Measurements from ENCODE around the gene FBXL13.

DNA sequence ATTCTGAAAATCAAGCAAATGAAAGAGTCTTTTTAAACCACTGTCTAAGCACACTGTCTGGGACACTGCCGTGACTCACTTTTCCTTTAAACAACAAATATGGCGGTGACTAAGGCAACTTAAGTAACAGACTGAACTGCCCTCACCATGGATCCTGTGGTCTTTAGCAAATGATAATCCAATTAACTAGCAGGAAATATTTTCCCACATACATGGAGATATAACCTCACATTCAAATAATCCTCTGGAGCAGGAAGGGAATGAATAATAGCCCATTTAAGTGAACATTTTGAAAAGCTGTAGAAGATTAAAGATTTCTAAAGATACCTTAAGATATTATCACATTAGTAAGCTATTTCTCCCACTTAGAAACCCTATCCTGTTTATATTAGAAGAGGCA is 202.1 kb downstream of the FBXL13 start:
- TF ChIP-seq, protein P1, sequence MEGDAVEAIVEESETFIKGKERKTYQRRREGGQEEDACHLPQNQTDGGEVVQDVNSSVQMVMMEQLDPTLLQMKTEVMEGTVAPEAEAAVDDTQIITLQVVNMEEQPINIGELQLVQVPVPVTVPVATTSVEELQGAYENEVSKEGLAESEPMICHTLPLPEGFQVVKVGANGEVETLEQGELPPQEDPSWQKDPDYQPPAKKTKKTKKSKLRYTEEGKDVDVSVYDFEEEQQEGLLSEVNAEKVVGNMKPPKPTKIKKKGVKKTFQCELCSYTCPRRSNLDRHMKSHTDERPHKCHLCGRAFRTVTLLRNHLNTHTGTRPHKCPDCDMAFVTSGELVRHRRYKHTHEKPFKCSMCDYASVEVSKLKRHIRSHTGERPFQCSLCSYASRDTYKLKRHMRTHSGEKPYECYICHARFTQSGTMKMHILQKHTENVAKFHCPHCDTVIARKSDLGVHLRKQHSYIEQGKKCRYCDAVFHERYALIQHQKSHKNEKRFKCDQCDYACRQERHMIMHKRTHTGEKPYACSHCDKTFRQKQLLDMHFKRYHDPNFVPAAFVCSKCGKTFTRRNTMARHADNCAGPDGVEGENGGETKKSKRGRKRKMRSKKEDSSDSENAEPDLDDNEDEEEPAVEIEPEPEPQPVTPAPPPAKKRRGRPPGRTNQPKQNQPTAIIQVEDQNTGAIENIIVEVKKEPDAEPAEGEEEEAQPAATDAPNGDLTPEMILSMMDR (IDR thresholded peaks at IDR 0.05), result no peak
- TF ChIP-seq POLR2A (IDR thresholded peaks at IDR 0.05), result no peak
